AG10803 (cell line): Measurements from ENCODE around the gene RGS12.

ENCODE experiments used
- DNase-seq: peaks from one replicate; pipeline ENCODE4 v3.0.0; 2010; ENCODE audit warnings: low read depth
- H3K4me3 ChIP-seq: 2 replicates; pipeline ENCODE4 v1.5.1; 2011; ENCODE audit warnings: mild to moderate bottlenecking, low read length, control low read depth
- TF ChIP-seq, protein P1 (sequence below): conservative IDR thresholded peaks from 2 replicates; pipeline ENCODE4 v1.5.1; 2011; ENCODE audit warnings: mild to moderate bottlenecking, low read length, control low read depth, inconsistent platforms

RGS12 gene

GRCh38 chr4:3305610-3306371 lies 13.0 kb downstream of the RGS12 start:
- DNase-seq: no peak
- TF ChIP-seq, protein P1, sequence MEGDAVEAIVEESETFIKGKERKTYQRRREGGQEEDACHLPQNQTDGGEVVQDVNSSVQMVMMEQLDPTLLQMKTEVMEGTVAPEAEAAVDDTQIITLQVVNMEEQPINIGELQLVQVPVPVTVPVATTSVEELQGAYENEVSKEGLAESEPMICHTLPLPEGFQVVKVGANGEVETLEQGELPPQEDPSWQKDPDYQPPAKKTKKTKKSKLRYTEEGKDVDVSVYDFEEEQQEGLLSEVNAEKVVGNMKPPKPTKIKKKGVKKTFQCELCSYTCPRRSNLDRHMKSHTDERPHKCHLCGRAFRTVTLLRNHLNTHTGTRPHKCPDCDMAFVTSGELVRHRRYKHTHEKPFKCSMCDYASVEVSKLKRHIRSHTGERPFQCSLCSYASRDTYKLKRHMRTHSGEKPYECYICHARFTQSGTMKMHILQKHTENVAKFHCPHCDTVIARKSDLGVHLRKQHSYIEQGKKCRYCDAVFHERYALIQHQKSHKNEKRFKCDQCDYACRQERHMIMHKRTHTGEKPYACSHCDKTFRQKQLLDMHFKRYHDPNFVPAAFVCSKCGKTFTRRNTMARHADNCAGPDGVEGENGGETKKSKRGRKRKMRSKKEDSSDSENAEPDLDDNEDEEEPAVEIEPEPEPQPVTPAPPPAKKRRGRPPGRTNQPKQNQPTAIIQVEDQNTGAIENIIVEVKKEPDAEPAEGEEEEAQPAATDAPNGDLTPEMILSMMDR: no peak
- H3K4me3 ChIP-seq: no peak overlapping the region

DNA sequence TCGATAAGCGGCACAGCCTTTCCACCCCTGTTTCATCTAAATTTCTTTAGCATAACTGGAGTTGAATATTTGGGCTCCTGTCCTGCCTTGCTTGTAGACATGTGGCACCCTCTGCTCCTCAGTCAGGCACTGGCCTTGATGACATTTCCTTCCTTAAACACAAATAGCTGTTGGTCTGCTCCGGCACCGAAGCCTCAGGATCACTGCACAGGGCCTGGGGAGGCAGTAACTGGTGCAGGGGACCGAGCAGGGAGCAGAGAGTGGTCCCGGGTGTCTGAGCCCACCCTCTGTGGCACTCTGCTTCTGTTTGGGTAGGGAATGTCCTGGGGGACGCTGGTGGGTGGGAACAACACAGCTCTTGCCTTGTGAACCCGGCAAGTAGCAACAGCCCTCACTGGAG lies 13.6 kb downstream of the RGS12 start:
- DNase-seq: no peak
- no peak overlapping the region for H3K4me3 ChIP-seq
- TF ChIP-seq, protein P1: no peak

DNA sequence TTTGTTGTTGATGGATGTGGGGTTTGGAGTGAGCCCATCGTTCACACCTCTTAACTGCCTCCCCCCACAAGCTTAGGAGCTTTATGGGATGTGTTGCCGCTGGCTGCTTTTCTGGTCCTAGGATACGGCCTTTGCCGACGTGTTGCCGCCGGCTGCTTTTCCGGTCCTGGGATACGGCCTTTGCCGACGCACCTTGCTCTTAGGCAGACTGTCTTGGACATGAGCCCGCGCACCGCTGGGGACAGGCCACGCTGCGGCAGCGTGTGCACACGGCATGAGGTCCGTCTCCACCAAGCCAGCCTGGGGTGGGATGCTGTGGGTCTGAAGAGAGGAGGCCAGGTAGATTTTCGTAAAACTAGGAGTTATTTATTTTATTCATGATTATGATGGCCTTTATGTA lies 14.2 kb downstream of the RGS12 start:
- TF ChIP-seq, protein P1: no peak
- DNase-seq: no peak
- H3K4me3 ChIP-seq: no peak overlapping the region

- no peak overlapping the region for H3K4me3 ChIP-seq
- TF ChIP-seq, protein P1: no peak
- DNase-seq: no peak
These were observed 14.7 kb downstream of the RGS12 start for GRCh38 chr4:3307486-3307885.

- TF ChIP-seq, protein P1: no peak
- no peak overlapping the region for H3K4me3 ChIP-seq
- DNase-seq: no peak
These were observed 15.2 kb downstream of the RGS12 start for GRCh38 chr4:3307891-3308575.

- no peak for DNase-seq
- no peak overlapping the region for H3K4me3 ChIP-seq
- TF ChIP-seq, protein P1: no peak
These were observed 15.9 kb downstream of the RGS12 start for GRCh38 chr4:3308691-3309090.
